A673 (cell line): ENCODE results near the gene OFD1. TPM values are rescaled to one million over a fixed set of nuclear protein-coding genes. Genes with fewer than 3 reads are reported as not detected.

Source experiments
- BruUV-seq: library from RNA; stranded (reverse); fragments of 400-500 nt; replicated peaks from 2 replicates; lab custom pipeline; 2021; lab: Mats Ljungman, UMichigan
- CTCF ChIA-PET: fragments of 300-600 bp; sonication (Branson Sonifier 250); formaldehyde crosslinking; loops from one replicate; lab custom pipeline; 2022; ENCODE audit warnings: antibody characterized with exemption; lab: Charles Lee
- POLR2A ChIA-PET: fragments of 300-600 bp; sonication (Branson Sonifier 250); formaldehyde crosslinking; loops from one replicate; lab custom pipeline; 2022; ENCODE audit warnings: antibody characterized with exemption; ENCODE audit not compliant: low non-redundant PET; lab: Charles Lee
- DNase-seq: peaks from one replicate; pipeline ENCODE4 v3.0.0-alpha.2; 2015; ENCODE audit warnings: low spot score
- H3K27ac ChIP-seq: fragments of 200-600 bp; sonication (generic); 2 replicates; pipeline ENCODE4 v1.5.1; 2016; ENCODE audit warnings: mixed run types, low read depth, mild to moderate bottlenecking, mixed read lengths, antibody characterized with exemption, low read length; ENCODE audit not compliant: poor library complexity, severe bottlenecking
- H3K27me3 ChIP-seq: fragments of 200-600 bp; sonication (generic); replicated peaks from 2 replicates; pipeline ENCODE4 v1.6.1; 2017; ENCODE audit warnings: mixed run types, low read depth, mild to moderate bottlenecking, mixed read lengths, antibody characterized with exemption, low read length; ENCODE audit not compliant: insufficient read depth, poor library complexity
- H3K36me3 ChIP-seq: fragments of 200-600 bp; sonication (generic); 2 replicates; pipeline ENCODE4 v1.6.1; 2016; ENCODE audit warnings: mixed run types, mild to moderate bottlenecking, mixed read lengths, antibody characterized with exemption, low read length; ENCODE audit not compliant: insufficient read depth, poor library complexity, severe bottlenecking
- H3K4me1 ChIP-seq: fragments of 200-600 bp; sonication (generic); 2 replicates; pipeline ENCODE4 v1.6.1; 2017; ENCODE audit warnings: mixed run types, mild to moderate bottlenecking, mixed read lengths, antibody characterized with exemption, low read length; ENCODE audit not compliant: insufficient read depth, poor library complexity, severe bottlenecking
- H3K4me3 ChIP-seq: fragments of 200-600 bp; sonication (generic); 2 replicates; pipeline ENCODE4 v1.5.1; 2016; ENCODE audit warnings: low read depth, mixed run types, mild to moderate bottlenecking, mixed read lengths, low read length; ENCODE audit not compliant: poor library complexity, severe bottlenecking
- H3K9me3 ChIP-seq: fragments of 200-600 bp; sonication (generic); 2 replicates; pipeline ENCODE4 v1.6.1; 2016; ENCODE audit warnings: mixed run types, low read depth, mild to moderate bottlenecking, mixed read lengths, antibody characterized with exemption, low read length; ENCODE audit not compliant: poor library complexity, severe bottlenecking
- EZH2 ChIP-seq: fragments of 200-600 bp; sonication (generic); IDR thresholded peaks from 2 replicates; pipeline ENCODE4 v1.6.1; 2017; ENCODE audit warnings: borderline replicate concordance, low read depth, mild to moderate bottlenecking, mixed read lengths, antibody characterized with exemption, low read length; ENCODE audit not compliant: poor library complexity, severe bottlenecking
- intact Hi-C: fragments of 100-400 bp; cut with micrococcal nuclease; formaldehyde crosslinking; loops from one replicate; pipeline ENCODE4 v1.10.0; 2022; ENCODE audit not compliant: unreplicated experiment
- total RNA-seq: library from RNA; stranded (reverse); gene quantifications from 2 replicates; pipeline ENCODE4 v1.2.3, GENCODE V29; 2021
- TF ChIP-seq, protein P1 (sequence below): fragments of 300-800, 200-600 bp; sonication (generic); conservative IDR thresholded peaks from 2 replicates; pipeline ENCODE4 v1.5.1; 2017; ENCODE audit warnings: low read depth, mild to moderate bottlenecking, antibody characterized with exemption, low read length, moderate library complexity, mixed read lengths

The OFD1 gene
- total RNA-seq, 1 experiment from 2014 or later, result 28.6 TPM

DNA sequence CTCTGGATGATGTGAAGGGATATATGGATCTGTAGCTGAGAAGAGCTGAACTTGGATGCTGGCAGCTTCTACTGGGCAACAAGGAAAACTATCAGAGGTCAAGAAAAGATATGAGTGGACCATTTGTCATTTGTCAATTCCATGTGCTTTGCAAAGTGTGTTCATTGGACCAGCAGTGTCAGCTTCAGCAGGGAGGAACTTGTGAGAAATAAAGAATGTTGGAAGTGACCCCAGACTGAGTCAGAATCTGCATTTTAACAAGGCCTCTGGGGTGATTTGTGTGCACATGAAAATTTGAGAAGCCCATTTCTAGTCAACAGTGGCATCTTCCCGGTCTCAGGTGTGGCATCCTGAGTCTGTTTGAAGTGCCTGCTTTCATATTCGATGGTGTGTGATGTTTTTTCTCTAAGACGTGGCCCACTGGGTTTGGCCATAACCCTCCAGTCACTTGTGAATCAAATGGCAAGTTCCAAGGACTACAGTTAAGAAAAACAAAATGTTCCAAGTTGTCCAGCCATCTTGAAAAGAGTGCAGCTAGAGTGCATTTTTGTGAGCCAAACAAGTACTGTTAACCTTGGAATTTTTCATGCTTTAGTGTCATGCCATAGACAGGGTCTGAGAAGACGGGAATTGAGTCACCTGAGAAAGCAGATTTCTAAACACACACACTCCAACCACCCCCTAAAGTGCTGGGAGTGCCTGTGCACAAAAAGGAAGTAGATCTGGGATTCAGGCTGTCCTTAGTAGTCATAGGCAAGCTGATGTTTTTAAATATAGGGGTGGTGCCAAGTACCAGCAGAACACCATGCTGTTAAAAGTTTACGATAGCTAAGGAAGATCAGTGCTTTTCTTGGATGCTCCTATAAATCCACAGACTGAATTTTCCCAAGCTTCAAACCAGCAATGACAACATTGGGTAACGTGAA, 55.9 kb downstream of the OFD1 start:
- ChIA-PET POLR2A (no interaction called here), CTCF (interaction anchor here (0.7 kb wide), 1 partner anchor 110 kb away, joined by 3 read pairs; no protein-coding TSS in a partner anchor)
- DNase-seq, result no peak

DNA sequence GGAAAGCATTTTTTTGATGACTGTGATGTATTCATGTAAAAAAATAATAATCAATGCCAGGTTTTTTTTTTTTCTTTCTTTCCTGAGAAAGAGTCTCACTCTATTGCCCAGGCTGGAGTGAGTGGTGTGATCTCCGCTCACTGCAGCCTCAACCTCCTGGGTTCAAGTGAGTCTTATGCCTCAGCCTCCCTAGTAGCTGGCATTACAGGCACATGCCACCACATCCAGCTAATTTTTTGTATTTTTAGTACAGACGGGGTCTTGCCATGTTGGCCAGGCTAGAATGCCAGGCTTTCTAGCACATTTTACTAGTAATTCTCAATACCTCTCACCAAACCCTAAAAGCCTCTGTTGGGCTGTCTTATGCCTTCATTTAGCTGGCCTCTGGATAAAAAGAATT, 56.6 kb downstream of the OFD1 start:
- CTCF ChIA-PET, result interaction anchor here (0.7 kb wide), 1 partner anchor 110 kb away, joined by 3 read pairs; no protein-coding TSS in a partner anchor
- no peak for TF ChIP-seq EZH2
- TF ChIP-seq, protein P1, sequence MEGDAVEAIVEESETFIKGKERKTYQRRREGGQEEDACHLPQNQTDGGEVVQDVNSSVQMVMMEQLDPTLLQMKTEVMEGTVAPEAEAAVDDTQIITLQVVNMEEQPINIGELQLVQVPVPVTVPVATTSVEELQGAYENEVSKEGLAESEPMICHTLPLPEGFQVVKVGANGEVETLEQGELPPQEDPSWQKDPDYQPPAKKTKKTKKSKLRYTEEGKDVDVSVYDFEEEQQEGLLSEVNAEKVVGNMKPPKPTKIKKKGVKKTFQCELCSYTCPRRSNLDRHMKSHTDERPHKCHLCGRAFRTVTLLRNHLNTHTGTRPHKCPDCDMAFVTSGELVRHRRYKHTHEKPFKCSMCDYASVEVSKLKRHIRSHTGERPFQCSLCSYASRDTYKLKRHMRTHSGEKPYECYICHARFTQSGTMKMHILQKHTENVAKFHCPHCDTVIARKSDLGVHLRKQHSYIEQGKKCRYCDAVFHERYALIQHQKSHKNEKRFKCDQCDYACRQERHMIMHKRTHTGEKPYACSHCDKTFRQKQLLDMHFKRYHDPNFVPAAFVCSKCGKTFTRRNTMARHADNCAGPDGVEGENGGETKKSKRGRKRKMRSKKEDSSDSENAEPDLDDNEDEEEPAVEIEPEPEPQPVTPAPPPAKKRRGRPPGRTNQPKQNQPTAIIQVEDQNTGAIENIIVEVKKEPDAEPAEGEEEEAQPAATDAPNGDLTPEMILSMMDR, result no peak
- intact Hi-C loops, result no loop called here

More for the DNA sequence above, 55.9 kb downstream of the OFD1 start:
- Histone ChIP-seq H3K36me3 (no peaks in the 10 kb centered on the region), H3K4me3 (no peak overlapping the region), H3K27ac (no peak overlapping the region), H3K9me3 (no peaks in the 10 kb centered on the region), H3K4me1 (no peaks in the 10 kb centered on the region), H3K27me3 (no peaks in the 10 kb centered on the region)
- intact Hi-C loops, result no loop called here
- TF ChIP-seq EZH2, result no peak
- TF ChIP-seq, protein P1, result no peak
- no TSS peak for BruUV-seq

GRCh38 chrX:13791559-13791958, 57.0 kb downstream of the OFD1 start:
- Histone ChIP-seq H3K9me3 (no peaks in the 10 kb centered on the region), H3K27me3 (no peaks in the 10 kb centered on the region), H3K4me1 (no peaks in the 10 kb centered on the region), H3K4me3 (no peak overlapping the region), H3K27ac (no peak overlapping the region), H3K36me3 (no peaks in the 10 kb centered on the region)
- no TSS peak for BruUV-seq
- CTCF ChIA-PET, result no interaction called here
- POLR2A ChIA-PET, result no interaction called here
- intact Hi-C loops, result no loop called here
- TF ChIP-seq, protein P1, result no peak
- TF ChIP-seq EZH2, result no peak
- no peak for DNase-seq

More for the DNA sequence above, 56.6 kb downstream of the OFD1 start:
- H3K4me1 ChIP-seq, result no peaks in the 10 kb centered on the region
- POLR2A ChIA-PET, result no interaction called here
- no peak overlapping the region for H3K27ac ChIP-seq
- no peak overlapping the region for H3K4me3 ChIP-seq
- no peaks in the 10 kb centered on the region for H3K27me3 ChIP-seq
- no peaks in the 10 kb centered on the region for H3K36me3 ChIP-seq
- no TSS peak for BruUV-seq
- no peak for DNase-seq
- H3K9me3 ChIP-seq, result no peaks in the 10 kb centered on the region
